Naive B cell (primary cell): ENCODE data around the gene SLAMF8. TPM values are rescaled to one million over a fixed set of nuclear protein-coding genes. Genes with fewer than 3 reads are reported as not detected.

Source experiments
- ATAC-seq, 2 donors: fragments of 150-1000 bp; cut with Tn5 transposase; 2 replicates each; pipeline ENCODE4 v1.10.0; 2021; ENCODE audit warnings: low read depth in 2 of 2, mild to moderate bottlenecking in 2 of 2, moderate library complexity in 2 of 2
- DNase-seq: peaks from one replicate; pipeline ENCODE4 v3.0.0; 2022
- H3K27ac Mint-ChIP-seq, 6 donors: one replicate each; pipeline ENCODE4 v1.8.0; 2020 to 2022; ENCODE audit warnings: mild to moderate bottlenecking in 6 of 6, mixed read lengths in 6 of 6, moderate library complexity in 5 of 6, inconsistent platforms in 2 of 6
- H3K27me3 Mint-ChIP-seq, 3 donors: one replicate each; pipeline ENCODE4 v1.8.0; 2021 to 2022; ENCODE audit warnings: mixed read lengths in 3 of 3, mild to moderate bottlenecking in 1 of 3
- H3K36me3 Mint-ChIP-seq, 2 donors: one replicate each; pipeline ENCODE4 v1.8.0; 2020 to 2022; ENCODE audit warnings: mixed read lengths in 2 of 2, inconsistent platforms in 1 of 2, mild to moderate bottlenecking in 1 of 2
- H3K4me1 Mint-ChIP-seq, 3 donors: one replicate each; pipeline ENCODE4 v1.8.0; 2020 to 2022; ENCODE audit warnings: mixed read lengths in 3 of 3, inconsistent platforms in 1 of 3, mild to moderate bottlenecking in 1 of 3, moderate library complexity in 1 of 3
- H3K4me3 Mint-ChIP-seq, 8 donors: one replicate each; pipeline ENCODE4 v1.8.0; 2020 to 2022; ENCODE audit warnings: mild to moderate bottlenecking in 8 of 8, mixed read lengths in 8 of 8, moderate library complexity in 8 of 8, inconsistent platforms in 2 of 8
- H3K9me3 Mint-ChIP-seq, 7 donors: one replicate each; pipeline ENCODE4 v1.8.0; 2020 to 2022; ENCODE audit warnings: mixed read lengths in 7 of 7, mild to moderate bottlenecking in 5 of 7, inconsistent platforms in 2 of 7, moderate library complexity in 1 of 7
- polyA plus RNA-seq, 6 donors: library from polyadenylated mRNA; unstranded; fragments of 300-500 nt; fragmentation: Illumina TruSeq; gene quantifications; one replicate each; pipeline ENCODE4 v1.2.3, GENCODE V29; 2021; ENCODE audit warnings: low read depth in 6 of 6

SLAMF8 gene
- polyA plus RNA-seq, 6 donors from 2014 or later, result not detected

DNA sequence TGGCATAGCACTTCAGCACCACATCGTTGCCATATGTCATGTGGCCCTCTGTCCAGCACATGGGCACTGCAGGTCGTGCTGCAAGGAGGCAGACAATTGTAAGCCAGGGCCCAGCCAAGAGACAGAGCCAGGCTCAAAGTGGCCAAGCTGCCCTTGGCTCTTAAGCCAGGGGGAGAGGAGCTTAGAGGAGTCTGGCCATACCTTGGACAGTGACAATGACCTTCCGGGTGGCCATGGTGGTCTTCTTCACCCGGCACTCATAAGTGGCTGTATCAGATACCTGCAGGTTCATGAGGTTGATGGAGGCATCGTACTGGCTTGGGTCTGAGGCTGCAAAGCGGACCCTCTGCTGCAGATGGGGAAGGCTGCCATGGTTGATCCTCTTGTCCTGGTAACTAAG, 31.2 kb downstream of the SLAMF8 start:
- H3K27ac Mint-ChIP-seq, result no peak overlapping the region
- H3K9me3 Mint-ChIP-seq, result no peaks in the 10 kb centered on the region
- H3K4me3 Mint-ChIP-seq, result no peak overlapping the region
- DNase-seq (no peak), ATAC-seq (no peak)
- no peaks in the 10 kb centered on the region for H3K36me3 Mint-ChIP-seq
- peaks cover 10 to 15% (median 12%) of the 10 kb centered on the region in 3 donors for H3K4me1 Mint-ChIP-seq
- H3K27me3 Mint-ChIP-seq, result peaks cover 13 to 20% (median 16%) of the 10 kb centered on the region in 3 donors

DNA sequence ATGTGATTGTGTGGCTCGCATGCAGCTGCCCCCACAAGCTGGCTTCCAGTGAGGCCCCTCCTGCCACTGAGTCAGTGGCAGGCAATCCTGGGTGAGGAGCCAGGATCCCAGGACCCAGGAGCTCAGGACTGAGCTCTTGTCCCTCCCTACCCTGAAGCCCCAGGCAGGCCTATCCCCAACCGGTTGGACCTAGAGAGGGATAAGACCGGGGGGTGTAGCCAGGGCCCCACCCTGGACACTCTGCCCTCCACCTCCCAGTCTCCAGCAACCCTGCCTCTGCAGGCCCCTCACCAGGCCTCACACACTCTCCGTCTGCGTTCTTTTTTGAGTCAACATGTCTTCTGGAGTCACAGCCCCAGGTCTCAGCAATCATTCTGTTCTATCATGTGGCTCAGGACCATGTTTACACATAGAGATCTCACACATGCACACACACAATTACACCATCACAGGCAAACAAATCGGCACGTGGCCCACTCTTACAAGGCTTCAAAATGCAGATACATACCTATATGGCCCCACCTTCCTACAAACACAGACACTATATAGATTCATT, 33.2 kb downstream of the SLAMF8 start:
- no peak for ATAC-seq
- Mint-ChIP-seq H3K27ac (no peak overlapping the region), H3K36me3 (no peaks in the 10 kb centered on the region), H3K27me3 (peaks cover 8 to 28% (median 19%) of the 10 kb centered on the region in 3 donors), H3K9me3 (no peaks in the 10 kb centered on the region), H3K4me1 (peaks cover 6 to 8% (median 7%) of the 10 kb centered on the region in 3 donors), H3K4me3 (no peak overlapping the region)
- no peak for DNase-seq

DNA sequence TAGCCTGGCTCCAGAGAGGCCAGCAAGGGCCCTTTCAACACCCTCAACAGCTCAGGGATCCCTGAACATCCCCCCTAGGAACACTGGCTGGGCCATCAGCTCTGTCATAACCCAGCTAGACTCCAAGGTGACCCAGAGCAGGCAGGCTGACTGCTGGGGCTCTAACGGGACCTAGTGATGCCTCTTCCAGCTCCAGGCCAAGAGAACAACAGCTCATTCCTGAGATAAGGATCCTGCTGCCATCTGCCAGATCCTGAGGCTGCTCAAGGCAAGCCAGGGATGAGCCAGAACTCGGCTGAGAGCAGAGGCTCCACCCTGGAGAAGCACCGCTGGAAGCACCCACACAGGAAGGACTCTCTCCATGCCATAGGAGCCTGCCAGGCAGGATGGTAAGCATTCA, 33.8 kb downstream of the SLAMF8 start:
- DNase-seq (no peak), ATAC-seq (no peak)
- Mint-ChIP-seq H3K27me3 (peaks cover 8 to 22% (median 13%) of the 10 kb centered on the region in 3 donors), H3K9me3 (no peaks in the 10 kb centered on the region), H3K36me3 (no peaks in the 10 kb centered on the region), H3K4me1 (peaks cover under 1 to 3% (median under 1%) of the 10 kb centered on the region in 3 donors), H3K4me3 (no peak overlapping the region), H3K27ac (no peak overlapping the region)

DNA sequence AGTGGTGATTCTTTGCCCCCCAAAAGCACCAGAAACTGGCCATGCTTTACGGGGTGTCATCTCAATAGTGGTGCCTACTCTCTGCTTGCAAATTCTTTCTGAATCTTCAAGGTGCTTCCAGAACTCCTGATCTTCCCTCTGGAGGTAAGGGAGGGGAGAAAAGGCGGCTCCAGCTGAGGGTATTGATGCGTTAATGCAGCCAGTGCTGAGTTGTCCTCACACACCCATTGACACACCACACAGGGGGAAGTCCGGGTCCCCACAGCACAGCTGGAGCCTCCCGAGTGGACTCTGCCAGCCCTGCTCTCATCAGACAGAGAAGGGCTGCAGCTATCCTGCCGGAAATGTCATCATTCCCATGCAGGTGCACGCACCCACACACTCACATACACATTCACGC, 34.5 kb downstream of the SLAMF8 start:
- H3K27ac Mint-ChIP-seq, result no peak overlapping the region
- no peak for DNase-seq

DNA sequence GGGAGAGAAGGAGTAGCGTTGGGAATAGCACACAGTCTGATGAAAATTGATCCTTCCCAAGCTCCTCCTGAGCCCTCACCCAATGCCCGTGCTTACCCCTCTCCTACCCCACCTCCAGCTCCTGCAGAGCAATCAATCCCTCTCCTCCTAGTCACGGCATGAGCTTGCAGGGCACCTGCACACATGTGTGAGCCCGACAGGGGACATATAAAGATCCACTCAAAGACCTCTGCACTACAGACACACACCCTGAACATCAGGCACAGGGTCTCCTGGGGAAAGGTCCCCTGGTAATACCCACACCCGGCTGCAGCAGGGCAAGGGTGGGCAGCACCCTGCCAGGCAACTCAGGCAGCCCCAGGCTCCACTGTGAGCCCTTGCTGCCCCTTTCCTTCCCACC, 35.4 kb downstream of the SLAMF8 start:
- H3K4me1 Mint-ChIP-seq, result no peaks in the 10 kb centered on the region
- no peak overlapping the region for H3K4me3 Mint-ChIP-seq
- DNase-seq, result no peak
- H3K27me3 Mint-ChIP-seq, result peaks cover 5 to 26% (median 12%) of the 10 kb centered on the region in 3 donors
- H3K27ac Mint-ChIP-seq, result peak overlapping the region in 2 of 6 donors; percentile 18 to 19
- H3K9me3 Mint-ChIP-seq, result no peaks in the 10 kb centered on the region
- no peak for ATAC-seq
- H3K36me3 Mint-ChIP-seq, result no peaks in the 10 kb centered on the region

More for the DNA sequence above, 34.5 kb downstream of the SLAMF8 start:
- ATAC-seq, result no peak
- peaks cover 8 to 20% (median 13%) of the 10 kb centered on the region in 3 donors for H3K27me3 Mint-ChIP-seq
- no peaks in the 10 kb centered on the region for H3K36me3 Mint-ChIP-seq
- no peak overlapping the region for H3K4me3 Mint-ChIP-seq
- H3K9me3 Mint-ChIP-seq, result no peaks in the 10 kb centered on the region
- H3K4me1 Mint-ChIP-seq, result peaks cover 0 to 3% (median 0%) of the 10 kb centered on the region in 3 donors

DNA sequence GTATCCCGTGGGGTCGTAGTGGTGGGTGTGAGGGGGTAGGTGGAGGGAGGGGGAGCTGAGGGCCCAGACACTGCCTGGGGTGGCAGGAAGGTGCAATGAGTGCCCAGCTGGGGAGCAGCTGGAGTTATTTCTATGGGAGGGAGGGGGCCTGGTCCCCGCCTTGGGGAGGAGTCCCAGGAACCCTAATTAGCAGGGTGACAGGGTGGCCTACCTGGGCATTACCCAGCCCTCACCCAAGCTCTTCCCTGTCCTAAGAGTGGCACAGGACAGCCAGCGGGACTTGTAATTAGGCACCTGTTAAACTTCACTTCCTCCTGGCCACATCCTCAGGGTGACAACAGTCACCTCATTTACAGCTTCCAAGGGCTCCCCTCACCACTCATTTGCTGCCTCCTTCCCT, 35.9 kb downstream of the SLAMF8 start, which contains the start of gene VSIG8:
Gene VSIG8 (minus strand): TSS at position 101 of the 400 bp plus-strand sequence. CDS start 136 bp downstream, outside the sequence.
- H3K27me3 Mint-ChIP-seq, result peaks cover 9 to 26% (median 14%) of the 10 kb centered on the region in 3 donors
- DNase-seq, result no peak
- no peak within 1 kb of the TSS for H3K4me3 Mint-ChIP-seq
- peak within 1 kb of the TSS in 2 of 6 donors; percentile 18 to 19 for H3K27ac Mint-ChIP-seq
- H3K4me1 Mint-ChIP-seq, result no peaks in the 10 kb centered on the region
- ATAC-seq, result no peak
- no peaks in the 10 kb centered on the region for H3K36me3 Mint-ChIP-seq
- no peaks in the 10 kb centered on the region for H3K9me3 Mint-ChIP-seq

DNA sequence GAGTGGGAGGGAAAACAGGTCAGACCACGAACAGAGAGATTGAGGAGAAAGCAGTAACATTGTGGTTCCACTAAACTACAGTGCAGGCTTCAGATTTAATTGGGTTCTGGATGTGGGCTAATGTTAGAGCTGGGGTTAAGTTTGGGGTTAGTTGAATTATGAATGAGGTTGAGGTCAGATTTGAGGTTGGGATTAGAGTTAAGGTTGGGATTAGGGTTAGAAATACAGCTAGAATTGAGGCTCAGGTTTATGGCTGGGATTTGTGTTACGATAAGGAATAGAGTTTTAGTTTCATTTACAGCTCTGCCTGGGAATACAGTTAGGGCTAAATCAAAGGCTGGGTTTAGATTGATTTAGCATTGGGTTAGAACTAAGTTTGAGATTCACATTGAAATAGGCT, 37.6 kb downstream of the SLAMF8 start:
- no peaks in the 10 kb centered on the region for H3K9me3 Mint-ChIP-seq
- H3K4me3 Mint-ChIP-seq, result no peak overlapping the region
- no peak for DNase-seq
- H3K27ac Mint-ChIP-seq, result peak overlapping the region in 1 of 6 donors; percentile 50
- peaks cover 9 to 26% (median 14%) of the 10 kb centered on the region in 3 donors for H3K27me3 Mint-ChIP-seq
- H3K4me1 Mint-ChIP-seq, result no peaks in the 10 kb centered on the region
- ATAC-seq, result no peak
- no peaks in the 10 kb centered on the region for H3K36me3 Mint-ChIP-seq

DNA sequence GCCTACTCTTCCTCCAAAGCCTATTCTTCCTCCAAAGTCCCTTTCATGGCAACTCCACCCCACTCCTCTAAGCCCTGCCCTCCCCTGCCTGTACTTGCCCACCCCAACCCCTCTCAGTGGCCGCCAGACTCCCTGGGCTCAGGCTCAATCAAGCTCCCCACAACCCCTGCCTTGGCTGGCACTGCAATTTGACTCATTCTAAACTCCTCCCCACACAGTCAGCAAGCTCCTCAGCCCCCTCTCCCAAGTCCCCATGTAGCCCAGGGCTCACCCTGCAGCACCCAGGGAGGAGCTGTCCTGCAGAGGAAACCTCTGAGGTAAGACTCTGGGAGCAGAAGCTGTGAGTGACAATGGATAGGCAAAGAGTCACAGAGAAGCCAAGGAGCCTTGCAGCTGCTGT, 39.4 kb downstream of the SLAMF8 start:
- Mint-ChIP-seq H3K27ac (peak overlapping the region in 1 of 6 donors; percentile 57), H3K27me3 (peaks cover 9 to 26% (median 14%) of the 10 kb centered on the region in 3 donors), H3K9me3 (no peaks in the 10 kb centered on the region), H3K36me3 (no peaks in the 10 kb centered on the region), H3K4me1 (no peaks in the 10 kb centered on the region), H3K4me3 (no peak overlapping the region)
- no peak for ATAC-seq
- no peak for DNase-seq

DNA sequence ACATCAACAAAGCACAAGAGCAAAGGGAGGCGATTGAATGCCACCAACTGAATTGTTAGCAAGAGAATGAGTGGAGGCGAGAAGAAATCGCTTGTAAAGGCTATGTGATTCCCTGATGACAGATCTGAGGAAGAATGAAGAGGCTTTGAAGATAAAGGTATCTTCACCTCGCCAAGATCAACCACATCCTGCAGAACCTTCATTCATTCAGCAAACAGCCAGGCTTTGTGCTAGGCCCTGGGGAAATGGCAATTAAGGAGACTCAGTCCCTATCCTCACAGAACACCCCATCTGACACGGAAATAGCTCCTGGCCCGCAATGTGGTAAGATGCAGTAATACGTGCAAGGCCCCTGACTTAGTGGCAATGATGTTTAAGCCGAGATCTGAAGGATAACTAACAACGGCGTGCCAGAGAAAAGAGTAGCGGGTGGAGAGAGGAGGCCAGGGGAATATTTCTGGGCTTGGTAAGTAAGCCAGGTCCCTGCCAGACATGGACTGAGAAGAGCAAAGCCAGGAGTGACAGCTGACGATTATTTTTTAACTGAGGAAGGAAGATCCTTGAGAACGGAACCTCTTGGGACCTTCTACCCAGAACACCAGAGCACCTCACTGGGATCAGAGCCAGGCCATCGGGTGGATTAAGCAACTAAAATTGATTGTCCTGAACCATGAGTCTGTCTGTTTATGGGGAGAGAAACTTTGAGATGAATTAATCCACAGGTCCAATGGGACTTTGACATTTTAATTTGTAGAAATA, 40.4 kb downstream of the SLAMF8 start:
- Mint-ChIP-seq H3K27me3 (peaks cover 13 to 27% (median 14%) of the 10 kb centered on the region in 3 donors), H3K27ac (peak overlapping the region in 2 of 6 donors; percentile 44 to 74)
- DNase-seq, result no peak

DNA sequence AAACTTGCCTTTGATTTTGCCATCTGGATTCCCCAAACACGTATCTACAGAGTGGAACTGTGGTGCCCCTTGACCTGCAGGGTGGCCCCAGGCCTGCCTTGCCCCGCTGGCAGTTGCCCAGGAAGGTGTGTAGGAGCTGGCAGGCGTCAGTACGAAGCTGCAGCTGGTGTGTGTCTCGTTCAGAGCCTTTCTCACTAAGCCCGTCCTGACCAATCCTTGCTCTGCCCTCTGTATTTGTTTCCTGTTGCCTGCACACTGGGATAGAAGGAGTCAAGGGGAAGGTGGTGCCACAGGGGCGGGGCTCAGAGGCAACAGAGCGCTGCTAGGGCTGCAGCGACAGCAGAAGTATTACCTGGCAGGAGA, 41.0 kb downstream of the SLAMF8 start:
- Mint-ChIP-seq H3K36me3 (no peaks in the 10 kb centered on the region), H3K27me3 (peaks cover 13 to 24% (median 14%) of the 10 kb centered on the region in 3 donors), H3K4me1 (no peaks in the 10 kb centered on the region), H3K27ac (no peak overlapping the region), H3K4me3 (no peak overlapping the region), H3K9me3 (no peaks in the 10 kb centered on the region)
- ATAC-seq, result no peak
- no peak for DNase-seq

More for the DNA sequence above, 40.4 kb downstream of the SLAMF8 start:
- no peak for ATAC-seq
- H3K36me3 Mint-ChIP-seq, result no peaks in the 10 kb centered on the region
- H3K9me3 Mint-ChIP-seq, result no peaks in the 10 kb centered on the region
- H3K4me1 Mint-ChIP-seq, result no peaks in the 10 kb centered on the region
- no peak overlapping the region for H3K4me3 Mint-ChIP-seq

DNA sequence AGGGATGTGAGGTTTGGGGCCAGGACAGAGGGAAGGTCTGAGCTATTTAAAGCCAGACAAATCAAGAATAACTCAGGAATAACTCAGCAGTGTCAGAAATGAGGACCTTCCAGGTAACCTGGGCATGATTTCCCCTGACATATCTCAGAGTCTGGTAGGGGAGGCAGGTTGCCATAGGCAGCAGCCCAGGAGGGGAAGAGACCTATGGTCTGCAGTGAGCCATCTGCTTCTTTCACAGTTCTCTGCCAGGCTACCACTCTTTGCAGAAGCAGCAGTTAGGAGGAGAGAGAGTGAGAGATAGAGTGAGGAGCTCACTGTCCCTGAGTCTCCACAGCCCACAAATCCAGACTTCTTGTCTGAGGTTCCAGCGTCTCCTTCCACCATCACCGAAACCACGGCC, 42.1 kb downstream of the SLAMF8 start:
- Mint-ChIP-seq H3K4me3 (no peak overlapping the region), H3K9me3 (no peaks in the 10 kb centered on the region), H3K27ac (no peak overlapping the region), H3K27me3 (peaks cover 9 to 13% (median 13%) of the 10 kb centered on the region in 3 donors), H3K36me3 (no peaks in the 10 kb centered on the region), H3K4me1 (no peaks in the 10 kb centered on the region)
- no peak for ATAC-seq
- no peak for DNase-seq

DNA sequence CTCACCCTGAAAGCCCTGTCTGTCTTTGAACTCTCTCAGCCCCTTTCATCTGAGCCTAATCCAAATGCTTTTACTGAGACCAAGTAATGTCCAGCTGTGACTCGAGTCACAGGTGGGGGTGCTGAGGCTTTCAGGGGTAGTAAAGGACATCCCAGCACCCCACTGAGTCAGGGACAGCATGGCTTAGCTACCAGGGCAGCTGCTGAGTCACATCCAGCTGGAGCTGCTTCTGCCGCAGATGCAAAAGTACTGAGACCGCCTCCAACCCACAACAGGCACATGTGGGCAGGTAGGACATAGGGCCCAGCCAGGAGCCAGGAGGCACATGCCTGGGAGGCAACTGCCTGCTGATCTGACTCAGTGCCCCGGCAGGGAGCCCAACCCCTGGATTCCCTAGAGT, 42.5 kb downstream of the SLAMF8 start:
- no peak for ATAC-seq
- Mint-ChIP-seq H3K27ac (no peak overlapping the region), H3K27me3 (peaks cover 9 to 17% (median 13%) of the 10 kb centered on the region in 3 donors), H3K9me3 (no peaks in the 10 kb centered on the region), H3K4me3 (no peak overlapping the region), H3K36me3 (no peaks in the 10 kb centered on the region), H3K4me1 (no peaks in the 10 kb centered on the region)
- no peak for DNase-seq

DNA sequence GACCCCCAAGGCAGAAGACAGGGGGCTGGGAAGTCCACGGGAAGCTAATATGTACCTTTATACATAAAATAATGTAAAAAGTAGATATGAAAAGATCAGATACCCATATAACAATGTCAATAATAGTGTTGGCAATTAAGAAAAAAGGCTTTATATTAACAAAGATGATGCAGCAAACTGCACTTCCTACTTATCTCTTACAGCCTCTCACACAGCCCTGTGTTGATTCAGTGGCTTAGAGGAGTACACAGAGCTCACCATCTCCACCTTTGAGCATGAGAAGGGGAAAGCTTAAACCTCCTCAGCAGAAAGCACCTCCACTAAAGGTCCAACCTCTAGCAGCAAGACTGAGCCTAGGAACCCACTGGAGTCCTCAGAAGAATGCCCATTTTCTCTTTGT, 42.9 kb downstream of the SLAMF8 start:
- Mint-ChIP-seq H3K36me3 (no peaks in the 10 kb centered on the region), H3K4me3 (no peak overlapping the region), H3K9me3 (no peaks in the 10 kb centered on the region), H3K27ac (no peak overlapping the region), H3K4me1 (no peaks in the 10 kb centered on the region), H3K27me3 (peaks cover 9 to 19% (median 13%) of the 10 kb centered on the region in 3 donors)
- DNase-seq (no peak), ATAC-seq (no peak)

DNA sequence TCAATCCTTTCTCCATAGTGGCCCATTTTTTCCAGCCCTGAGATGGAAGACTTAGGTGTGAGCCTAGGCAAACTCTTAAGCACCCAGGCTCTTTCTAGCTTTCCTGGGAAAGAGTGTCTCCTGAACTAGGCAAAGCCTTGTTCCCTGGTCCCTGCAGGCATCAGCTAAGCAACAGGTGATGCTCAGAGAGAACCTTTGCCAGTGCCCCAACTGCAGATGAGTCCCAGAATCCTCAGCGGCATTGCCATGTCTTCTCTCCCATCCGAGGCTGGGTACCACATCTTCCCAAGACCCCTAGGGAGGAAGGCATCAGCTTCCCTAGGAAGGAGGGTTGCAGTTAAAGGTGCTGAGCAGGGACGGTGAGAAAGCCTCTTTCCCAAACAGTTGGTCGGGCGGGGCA, 44.0 kb downstream of the SLAMF8 start:
- Mint-ChIP-seq H3K4me1 (no peaks in the 10 kb centered on the region), H3K36me3 (no peaks in the 10 kb centered on the region), H3K4me3 (no peak overlapping the region), H3K27me3 (peaks cover 9 to 19% (median 13%) of the 10 kb centered on the region in 3 donors), H3K27ac (no peak overlapping the region), H3K9me3 (no peaks in the 10 kb centered on the region)
- ATAC-seq (no peak), DNase-seq (no peak)
